Lung (tissue), 12 donors: ENCODE measurements around the gene TP53BP1. TPM values are rescaled to one million over a fixed set of nuclear protein-coding genes. Genes with fewer than 3 reads are reported as not detected.

Experiments
- ATAC-seq: fragments of 200-7000 bp; cut with Tn5 transposase; one replicate; pipeline ENCODE4 v1.9.1; 2020; ENCODE audit warnings: moderate number of reproducible peaks; ENCODE audit not compliant: insufficient read depth, low FRiP score
- DNase-seq, 3 donors: peaks; one replicate each; pipeline ENCODE4 v3.0.0-alpha.2; 2013 to 2017
- H3K27ac ChIP-seq, 2 donors: one replicate each; pipeline ENCODE4 v1.5.1; 2013; ENCODE audit warnings: mild to moderate bottlenecking in 2 of 2, moderate library complexity in 2 of 2, control low read depth in 1 of 2, inconsistent platforms in 1 of 2, low read depth in 1 of 2, low read length in 1 of 2
- H3K27me3 ChIP-seq, 3 donors: one replicate each; pipeline ENCODE4 v1.5.1; 2013; ENCODE audit warnings: low read length in 2 of 3; ENCODE audit not compliant: control insufficient read depth in 3 of 3, insufficient read depth in 3 of 3
- H3K36me3 ChIP-seq, 4 donors: one replicate each; pipeline ENCODE4 v1.5.1; 2013; ENCODE audit warnings: low read length in 4 of 4, mild to moderate bottlenecking in 1 of 4, moderate library complexity in 1 of 4; ENCODE audit not compliant: control insufficient read depth in 4 of 4, insufficient read depth in 4 of 4
- H3K4me1 ChIP-seq, 5 donors: one replicate each; pipeline ENCODE4 v1.5.1; 2013; ENCODE audit warnings: low read length in 5 of 5, mild to moderate bottlenecking in 2 of 5, moderate library complexity in 1 of 5; ENCODE audit not compliant: control insufficient read depth in 5 of 5, insufficient read depth in 5 of 5
- H3K4me3 ChIP-seq: one replicate; pipeline ENCODE4 v1.5.1; 2013; ENCODE audit warnings: mild to moderate bottlenecking, control low read depth, moderate library complexity
- H3K9ac ChIP-seq, 2 donors: one replicate each; pipeline ENCODE4 v1.5.1; 2013; ENCODE audit warnings: low read length in 2 of 2, control low read depth in 1 of 2; ENCODE audit not compliant: insufficient read depth in 1 of 2
- H3K9me3 ChIP-seq, 4 donors: one replicate each; pipeline ENCODE4 v1.5.1; 2013; ENCODE audit warnings: low read length in 3 of 4, mild to moderate bottlenecking in 1 of 4, moderate library complexity in 1 of 4; ENCODE audit not compliant: control insufficient read depth in 4 of 4, insufficient read depth in 3 of 4
- CTCF ChIP-seq: IDR thresholded peaks from 2 replicates; pipeline ENCODE4 v1.5.1; 2012; ENCODE audit warnings: mild to moderate bottlenecking; ENCODE audit errors: control extremely low read depth, extremely low read depth
- WGBS, 2 donors: extraction: QIAGEN DNeasy Blood & Tissue Kit; methylation state at CpG; one replicate each; pipeline ENCODE4 v1.1.7; 2013; 5-methylcytosine and 5-hydroxymethylcytosine counted together
- polyA plus RNA-seq, 2 donors: library from polyadenylated mRNA; stranded (reverse); fragments of 200-250 nt; gene quantifications; one replicate each; pipeline ENCODE4 v1.2.1, GENCODE V29; 2013
- total RNA-seq, 2 donors: library from RNA; depleted of rRNA in 1 of 2; stranded (reverse); fragments of >200 nt in 1 of 2; gene quantifications; one replicate each; pipeline ENCODE4 v1.2.1, GENCODE V29; 2014 to 2021
- donor health status: control.
- donor health status: control.
- donor health status: Bipolar disorder and iron deficiency.
- donor health status: healthy.
- donor health status: DM: yes; HTN: yes; CAD: no.

The TP53BP1 gene
- total and polyA plus RNA-seq, 4 donors = 8.9 to 97.4 (median 23.7) TPM

- ATAC-seq (no peak), DNase-seq (no peak)
- H3K4me3 ChIP-seq = no peak overlapping the region
- H3K4me1 ChIP-seq = no peaks in the 10 kb centered on the region
- no peak for TF ChIP-seq CTCF
- H3K9me3 ChIP-seq = peaks cover 15 to 40% (median 26%) of the 10 kb centered on the region in 4 donors
- WGBS, 2 donors = 99% methylated on average over 7 of the region's 7 CpGs
- H3K9ac ChIP-seq = no peak overlapping the region
- H3K27ac ChIP-seq = no peak overlapping the region
- H3K36me3 ChIP-seq = peaks cover 24 to 80% (median 54%) of the 10 kb centered on the region in 4 donors
- no peaks in the 10 kb centered on the region for H3K27me3 ChIP-seq
These were observed 131.5 kb downstream of the TP53BP1 start for GRCh38 chr15:43361313-43361903.

- Histone ChIP-seq H3K9me3 (peaks cover 15 to 40% (median 23%) of the 10 kb centered on the region in 4 donors), H3K9ac (no peak overlapping the region), H3K27ac (no peak overlapping the region), H3K4me1 (no peaks in the 10 kb centered on the region), H3K27me3 (no peaks in the 10 kb centered on the region), H3K4me3 (no peak overlapping the region), H3K36me3 (peaks cover 18 to 74% (median 49%) of the 10 kb centered on the region in 4 donors)
- ATAC-seq (no peak), DNase-seq (no peak)
- TF ChIP-seq CTCF = no peak
- 87 to 99% methylated on average over 4 of the region's 4 CpGs for WGBS, 2 donors
These were observed 132.1 kb downstream of the TP53BP1 start for GRCh38 chr15:43360821-43361220.

Other genes starting within 250 kb of the TP53BP1 start
- under 1 TPM in 1 of 2 donors, not detected in 1; 0.15 TPM for gene TGM5, start 226.2 kb downstream of the TP53BP1 start, total RNA-seq
- gene TGM5, start 226.2 kb downstream of the TP53BP1 start, polyA plus RNA-seq = not detected
- not detected for gene TGM7, start 190.9 kb downstream of the TP53BP1 start, total RNA-seq
- not detected for gene TGM7, start 190.9 kb downstream of the TP53BP1 start, polyA plus RNA-seq
- 10 to 100 TPM in 1 of 2 donors, 1 to 10 TPM in 1; 3.4 to 10.6 TPM for gene LCMT2, start 162.6 kb downstream of the TP53BP1 start, total RNA-seq
- 1 to 10 TPM; 3.3 to 5.4 TPM for gene LCMT2, start 162.6 kb downstream of the TP53BP1 start, polyA plus RNA-seq
- gene ZSCAN29, start 122.1 kb downstream of the TP53BP1 start, total RNA-seq = 10 to 100 TPM; 20.1 to 37.7 TPM
- gene ZSCAN29, start 122.1 kb downstream of the TP53BP1 start, polyA plus RNA-seq = 1 to 10 TPM; 6.4 to 7.5 TPM
- 10 to 100 TPM; 16.5 to 17.0 TPM for gene TUBGCP4, start 122.1 kb downstream of the TP53BP1 start, total RNA-seq
- gene TUBGCP4, start 122.1 kb downstream of the TP53BP1 start, polyA plus RNA-seq = 1 to 10 TPM; 5.4 to 7.6 TPM
- gene MAP1A, start 24.5 kb upstream of the TP53BP1 start, total RNA-seq = 10 to 100 TPM in 1 of 2 donors, 1 to 10 TPM in 1; 8.8 to 17.8 TPM
- gene MAP1A, start 24.5 kb upstream of the TP53BP1 start, polyA plus RNA-seq = 1 to 10 TPM; 1.8 TPM
- 10 to 100 TPM; 23.9 to 40.2 TPM for gene PPIP5K1, start 97.1 kb upstream of the TP53BP1 start, total RNA-seq
- gene PPIP5K1, start 97.1 kb upstream of the TP53BP1 start, polyA plus RNA-seq = 1 to 10 TPM; 8.0 to 8.9 TPM
- 1 to 10 TPM in 1 of 2 donors, not detected in 1; 6.9 TPM for gene CKMT1B, start 100.9 kb upstream of the TP53BP1 start, total RNA-seq
- 1 to 10 TPM; 2.6 to 4.2 TPM for gene CKMT1B, start 100.9 kb upstream of the TP53BP1 start, polyA plus RNA-seq
- gene STRC, start 125.6 kb upstream of the TP53BP1 start, total RNA-seq = 1 to 10 TPM in 1 of 2 donors, under 1 TPM in 1; 0.40 to 1.0 TPM
- under 1 TPM; 0.03 to 0.28 TPM for gene STRC, start 125.6 kb upstream of the TP53BP1 start, polyA plus RNA-seq
- gene CATSPER2, start 155.7 kb upstream of the TP53BP1 start, total RNA-seq = 1 to 10 TPM; 1.8 to 5.6 TPM
- 1 to 10 TPM; 2.9 to 4.2 TPM for gene CATSPER2, start 155.7 kb upstream of the TP53BP1 start, polyA plus RNA-seq
- gene CKMT1A, start 200.7 kb upstream of the TP53BP1 start, total RNA-seq = 1 to 10 TPM in 1 of 2 donors, under 1 TPM in 1; 0.46 to 6.8 TPM
- 1 to 10 TPM; 3.1 to 5.0 TPM for gene CKMT1A, start 200.7 kb upstream of the TP53BP1 start, polyA plus RNA-seq